K562 (cell line): ENCODE results near the gene KNSTRN. TPM values are rescaled to one million over a fixed set of nuclear protein-coding genes. Genes with fewer than 3 reads are reported as not detected.

Experiments
- CBX1 ChIP-seq: sonication (generic); IDR thresholded peaks from 2 replicates; pipeline ENCODE4 v1.6.1; 2016; ENCODE audit warnings: antibody characterized with exemption, low read depth, mild to moderate bottlenecking
- CREB1 ChIP-seq, 2 experiments: sonication (generic) in 1 of 2; formaldehyde crosslinking in 1 of 2; IDR thresholded peaks; 2 replicates each; pipeline versions ENCODE4 v1.6.1 to v1.8.0; 2012 to 2022; ENCODE audit warnings: inconsistent platforms in 1 of 2, mild to moderate bottlenecking in 1 of 2, missing genetic modification reagents in 1 of 2, moderate library complexity in 1 of 2
- FOXJ3 ChIP-seq: sonication (generic); formaldehyde crosslinking; IDR thresholded peaks from 2 replicates; pipeline ENCODE4 v1.4.0; 2020; ENCODE audit warnings: mild to moderate bottlenecking, missing genetic modification reagents
- GABPB2 ChIP-seq: fragments of 250-450 bp; sonication (Bioruptor Pico); conservative IDR thresholded peaks from 2 replicates; pipeline ENCODE4 v1.5.1; 2021; ENCODE audit warnings: mild to moderate bottlenecking
- HSF4 ChIP-seq: fragments of 250-450 bp; sonication (Bioruptor Pico); IDR thresholded peaks from 2 replicates; pipeline ENCODE4 v2.1.2; 2022; ENCODE audit warnings: mild to moderate bottlenecking, moderate library complexity, borderline replicate concordance
- MED1 ChIP-seq: sonication (generic); formaldehyde crosslinking; IDR thresholded peaks from 2 replicates; pipeline ENCODE4 v1.8.1; 2023; ENCODE audit warnings: missing genetic modification reagents, borderline replicate concordance
- MEF2A ChIP-seq: IDR thresholded peaks from 2 replicates; pipeline ENCODE4 v1.6.1; 2011; ENCODE audit warnings: low read depth, mild to moderate bottlenecking, low read length, moderate library complexity; ENCODE audit not compliant: control insufficient read depth
- MTA3 ChIP-seq: fragments of 450-650 bp; formaldehyde crosslinking; IDR thresholded peaks from 2 replicates; pipeline ENCODE4 v1.6.1; 2017; ENCODE audit warnings: mild to moderate bottlenecking, borderline replicate concordance
- NFIX ChIP-seq: fragments of 250-450 bp; sonication (Bioruptor Pico); IDR thresholded peaks from 2 replicates; pipeline ENCODE4 v1.4.0; 2020; ENCODE audit warnings: low read depth, mild to moderate bottlenecking, moderate library complexity
- PCBP2 ChIP-seq: fragments of 200-400 bp; formaldehyde crosslinking; IDR thresholded peaks from 2 replicates; pipeline ENCODE4 v1.6.1; 2018; ENCODE audit warnings: low read length, low read depth, mild to moderate bottlenecking, moderate library complexity; ENCODE audit not compliant: poor library complexity, severe bottlenecking
- PHF8 ChIP-seq: fragments of 200-600 bp; sonication (generic); IDR thresholded peaks from 2 replicates; pipeline ENCODE4 v1.6.1; 2012; ENCODE audit warnings: mixed run types, mild to moderate bottlenecking, inconsistent platforms, low read length, moderate library complexity, borderline replicate concordance
- SMARCC2 ChIP-seq: fragments of 450-650 bp; IDR thresholded peaks from 2 replicates; pipeline ENCODE4 v1.6.1; 2017; ENCODE audit warnings: antibody characterized with exemption, moderate library complexity, mild to moderate bottlenecking, low read depth
- TAF7 ChIP-seq: fragments of 450-650 bp; IDR thresholded peaks from 2 replicates; pipeline ENCODE4 v1.6.1; 2016; ENCODE audit warnings: missing genetic modification characterization, missing compliant biosample characterization
- TFAM ChIP-seq: fragments of 250-450 bp; sonication (Bioruptor Pico); conservative IDR thresholded peaks from 2 replicates; pipeline ENCODE4 v1.5.0; 2021; ENCODE audit warnings: mild to moderate bottlenecking, moderate library complexity
- ZNF316 ChIP-seq: fragments of 450-650 bp; IDR thresholded peaks from 2 replicates; pipeline ENCODE4 v1.6.1; 2016
- polyA plus RNA-seq, 8 experiments: library from polyadenylated mRNA; depleted of rRNA in 4 of 8; stranded (reverse) in 5 of 8; unstranded in 3 of 8; fragments of >200 nt; fragmentation: Nextera tagmentation in 2 of 8; fragmentation: Illumina TruSeq in 1 of 8; extraction: Ambion mirVana in 2 of 8; extraction: Trizol in 1 of 8; gene quantifications; 2 replicates each; pipeline versions ENCODE4 v1.2.1 to v1.2.3, GENCODE V29; 2011 to 2014; ENCODE audit warnings: inconsistent platforms in 1 of 8, missing spikeins in 1 of 8
- total RNA-seq, 7 experiments: library from RNA; depleted of rRNA in 6 of 7; stranded (reverse); fragments of >200 nt in 6 of 7; fragmentation: Illumina TruSeq in 2 of 7; extraction: Trizol in 2 of 7; gene quantifications; 2 replicates each; pipeline versions ENCODE4 v1.2.1 to v1.2.3, GENCODE V29; 2011 to 2021; ENCODE audit warnings: low replicate concordance in 1 of 7
- TF ChIP-seq, protein P1 (sequence below): fragments of 250-450 bp; sonication (Bioruptor Pico); IDR thresholded peaks from 2 replicates; pipeline ENCODE4 v1.8.0; 2022; ENCODE audit warnings: inconsistent platforms
- TF ChIP-seq, protein P2 (sequence below): fragments of 250-450 bp; sonication (Bioruptor Pico); IDR thresholded peaks from 2 replicates; pipeline ENCODE4 v1.8.0; 2022; ENCODE audit warnings: moderate library complexity, mild to moderate bottlenecking, inconsistent platforms
- TF ChIP-seq, protein P3 (sequence below): fragments of 450-650 bp; IDR thresholded peaks from 2 replicates; pipeline ENCODE4 v1.6.1; 2016
- TF ChIP-seq, protein P4 (sequence below): sonication (generic); formaldehyde crosslinking; IDR thresholded peaks from 2 replicates; pipeline ENCODE4 v1.9.0; 2022; ENCODE audit warnings: mild to moderate bottlenecking, missing genetic modification reagents

KNSTRN gene
- total and polyA plus RNA-seq, 9 of the 15 experiments (the other 6 are each of a cell fraction or from before 2014, with no cell fraction given), result 48.7 to 88.2 (median 66.3) TPM

DNA sequence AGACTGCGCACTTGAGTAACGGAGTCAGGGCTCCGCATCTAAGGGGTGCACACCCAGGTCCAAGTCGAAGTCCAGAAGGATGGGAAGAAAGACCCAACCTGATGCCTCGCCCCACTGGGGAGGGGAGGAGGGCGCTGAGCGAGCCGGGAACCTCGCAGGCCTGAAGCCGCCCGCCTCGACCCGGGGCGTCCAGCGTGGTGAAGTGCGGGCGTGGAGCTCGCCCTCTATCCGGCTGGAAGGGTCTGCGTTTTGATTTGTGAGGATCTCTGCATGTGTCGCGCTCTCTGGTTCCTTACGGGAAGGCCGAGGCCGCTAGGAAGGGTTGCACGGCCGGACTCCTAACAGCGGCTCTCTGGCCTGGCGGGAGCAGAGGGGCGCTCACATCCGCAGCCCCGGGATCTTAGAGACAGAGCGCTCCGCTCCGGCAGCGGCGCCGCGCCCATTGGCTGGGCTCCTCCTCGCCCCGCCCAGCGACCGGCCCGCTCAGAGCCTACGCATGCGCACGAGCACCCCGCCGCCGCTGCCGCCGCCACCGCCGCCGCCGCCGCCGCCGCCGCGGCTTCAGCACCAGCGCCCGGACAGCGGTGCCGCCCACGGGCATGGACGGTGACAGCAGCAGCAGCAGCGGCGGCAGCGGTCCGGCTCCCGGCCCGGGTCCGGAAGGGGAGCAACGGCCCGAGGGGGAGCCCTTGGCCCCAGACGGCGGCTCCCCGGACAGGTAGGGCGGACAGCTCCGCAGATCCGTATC, 24.6 kb upstream of the KNSTRN start, which contains the start of gene DISP2 (continued):
- TF ChIP-seq, protein P1, sequence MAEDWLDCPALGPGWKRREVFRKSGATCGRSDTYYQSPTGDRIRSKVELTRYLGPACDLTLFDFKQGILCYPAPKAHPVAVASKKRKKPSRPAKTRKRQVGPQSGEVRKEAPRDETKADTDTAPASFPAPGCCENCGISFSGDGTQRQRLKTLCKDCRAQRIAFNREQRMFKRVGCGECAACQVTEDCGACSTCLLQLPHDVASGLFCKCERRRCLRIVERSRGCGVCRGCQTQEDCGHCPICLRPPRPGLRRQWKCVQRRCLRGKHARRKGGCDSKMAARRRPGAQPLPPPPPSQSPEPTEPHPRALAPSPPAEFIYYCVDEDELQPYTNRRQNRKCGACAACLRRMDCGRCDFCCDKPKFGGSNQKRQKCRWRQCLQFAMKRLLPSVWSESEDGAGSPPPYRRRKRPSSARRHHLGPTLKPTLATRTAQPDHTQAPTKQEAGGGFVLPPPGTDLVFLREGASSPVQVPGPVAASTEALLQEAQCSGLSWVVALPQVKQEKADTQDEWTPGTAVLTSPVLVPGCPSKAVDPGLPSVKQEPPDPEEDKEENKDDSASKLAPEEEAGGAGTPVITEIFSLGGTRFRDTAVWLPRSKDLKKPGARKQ (CRISPR knock-in tag), result peak; percentile 78; the same call in 1 of the 2 replicates
- TF ChIP-seq, protein P2, sequence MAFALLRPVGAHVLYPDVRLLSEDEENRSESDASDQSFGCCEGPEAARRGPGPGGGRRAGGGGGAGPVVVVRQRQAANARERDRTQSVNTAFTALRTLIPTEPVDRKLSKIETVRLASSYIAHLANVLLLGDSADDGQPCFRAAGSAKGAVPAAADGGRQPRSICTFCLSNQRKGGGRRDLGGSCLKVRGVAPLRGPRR (CRISPR knock-in tag), result no peak
- TF ChIP-seq HSF4 (CRISPR knock-in tag) (no peak), PHF8 (peak; percentile 16; the same call in 1 of the 2 replicates), GABPB2 (CRISPR knock-in tag) (no peak), SMARCC2 (no peak), TFAM (CRISPR knock-in tag) (no peak), FOXJ3 (CRISPR knock-in tag) (no peak), MEF2A (no peak), CREB1 (IDR thresholded peaks at IDR 0.05) (no peak), CREB1 (CRISPR knock-in tag; IDR thresholded peaks at IDR 0.05) (no peak), NFIX (CRISPR knock-in tag) (no peak), MTA3 (no peak), CBX1 (no peak), MED1 (CRISPR knock-in tag) (no peak), PCBP2 (no peak), ZNF316 (no peak), TAF7 (tag) (no peak)
- TF ChIP-seq, protein P3, sequence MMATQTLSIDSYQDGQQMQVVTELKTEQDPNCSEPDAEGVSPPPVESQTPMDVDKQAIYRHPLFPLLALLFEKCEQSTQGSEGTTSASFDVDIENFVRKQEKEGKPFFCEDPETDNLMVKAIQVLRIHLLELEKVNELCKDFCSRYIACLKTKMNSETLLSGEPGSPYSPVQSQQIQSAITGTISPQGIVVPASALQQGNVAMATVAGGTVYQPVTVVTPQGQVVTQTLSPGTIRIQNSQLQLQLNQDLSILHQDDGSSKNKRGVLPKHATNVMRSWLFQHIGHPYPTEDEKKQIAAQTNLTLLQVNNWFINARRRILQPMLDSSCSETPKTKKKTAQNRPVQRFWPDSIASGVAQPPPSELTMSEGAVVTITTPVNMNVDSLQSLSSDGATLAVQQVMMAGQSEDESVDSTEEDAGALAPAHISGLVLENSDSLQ, result no peak
- TF ChIP-seq, protein P4, sequence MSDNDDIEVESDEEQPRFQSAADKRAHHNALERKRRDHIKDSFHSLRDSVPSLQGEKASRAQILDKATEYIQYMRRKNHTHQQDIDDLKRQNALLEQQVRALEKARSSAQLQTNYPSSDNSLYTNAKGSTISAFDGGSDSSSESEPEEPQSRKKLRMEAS (CRISPR knock-in tag), result peak; percentile 58
- TF ChIP-seq, all 486 proteins: peak for 59
